ENCODE measurements around the gene DOHH.
"Not testable (repeated sequence)": the region's sequence is repeated elsewhere in the genome, so short reads cannot be mapped to it uniquely, and the experiment has no call there.

Gene DOHH

DNA sequence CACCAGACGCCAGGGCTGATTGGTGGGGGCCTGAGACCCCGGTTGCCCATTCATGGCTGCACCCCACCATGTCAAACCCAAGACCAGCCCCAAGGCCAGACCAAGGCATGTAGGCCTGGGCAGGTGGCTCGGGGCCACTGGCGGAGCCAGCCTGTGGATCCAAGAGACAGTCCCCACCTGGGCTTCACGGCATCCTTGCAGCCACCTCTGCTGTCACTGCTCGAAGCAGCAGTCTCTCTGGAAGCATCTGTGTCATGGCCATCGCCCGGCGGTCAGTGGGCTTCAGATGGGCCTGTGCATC lies 34.7 kb upstream of the DOHH start:
- TF ChIP-seq POU2F2 (IDR thresholded peaks at IDR 0.05; ENCODE audit: low read depth, low read length), result no peak
- TF ChIP-seq TAF1 (IDR thresholded peaks at IDR 0.05; ENCODE audit: low read depth, low read length), result no peak
- FAIRE-seq, result no peak

DNA sequence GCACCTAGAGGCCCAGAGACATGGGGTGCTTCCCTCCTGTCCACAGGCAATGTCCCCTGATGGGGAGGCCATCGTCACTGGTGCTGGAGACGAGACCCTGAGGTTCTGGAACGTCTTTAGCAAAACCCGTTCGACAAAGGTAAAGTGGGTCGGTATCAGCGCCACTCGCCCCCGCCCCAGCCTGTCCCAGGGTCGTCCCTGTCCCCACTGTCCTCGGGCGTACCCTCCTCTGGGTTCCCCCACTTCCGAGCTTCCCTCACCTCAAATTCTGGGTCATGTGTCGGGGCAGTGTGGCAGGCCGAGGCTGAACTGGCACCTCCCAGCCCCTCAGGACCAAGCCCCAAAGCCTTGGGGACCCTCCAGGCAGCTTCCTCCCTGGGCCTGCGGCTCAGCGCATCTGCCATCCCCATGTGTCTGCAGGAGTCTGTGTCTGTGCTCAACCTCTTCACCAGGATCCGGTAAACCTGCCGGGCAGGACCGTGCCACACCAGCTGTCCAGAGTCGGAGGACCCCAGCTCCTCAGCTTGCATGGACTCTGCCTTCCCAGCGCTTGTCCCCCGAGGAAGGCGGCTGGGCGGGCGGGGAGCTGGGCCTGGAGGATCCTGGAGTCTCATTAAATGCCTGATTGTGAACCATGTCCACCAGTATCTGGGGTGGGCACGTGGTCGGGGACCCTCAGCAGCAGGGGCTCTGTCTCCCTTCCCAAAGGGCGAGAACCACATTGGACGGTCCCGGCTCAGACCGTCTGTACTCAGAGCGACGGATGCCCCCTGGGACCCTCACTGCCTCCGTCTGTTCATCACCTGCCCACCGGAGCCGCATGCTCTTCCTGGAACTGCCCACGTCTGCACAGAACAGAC lies 34.1 kb upstream of the DOHH start:
- FAIRE-seq (no peak), DNase-seq (ENCODE audit: insufficient read length, low spot score) (no peak)
- TF ChIP-seq POU2F2 (IDR thresholded peaks at IDR 0.05; ENCODE audit: low read depth, low read length) (no peak), SPI1 (IDR thresholded peaks at IDR 0.05; ENCODE audit: low read depth, low read length) (no peak), TAF1 (IDR thresholded peaks at IDR 0.05; ENCODE audit: low read depth, low read length) (no peak), POLR2A (IDR thresholded peaks at IDR 0.05; ENCODE audit: low read depth, low read length) (no peak), POLR2AphosphoS5 (IDR thresholded peaks at IDR 0.05; ENCODE audit: low read depth, low read length) (no peak), PAX5 (IDR thresholded peaks at IDR 0.05; ENCODE audit: insufficient read depth, low read length, severe bottlenecking) (no peak)

More for the DNA sequence above, 34.7 kb upstream of the DOHH start:
- DNase-seq (ENCODE audit: insufficient read length, low spot score), result no peak

DNA sequence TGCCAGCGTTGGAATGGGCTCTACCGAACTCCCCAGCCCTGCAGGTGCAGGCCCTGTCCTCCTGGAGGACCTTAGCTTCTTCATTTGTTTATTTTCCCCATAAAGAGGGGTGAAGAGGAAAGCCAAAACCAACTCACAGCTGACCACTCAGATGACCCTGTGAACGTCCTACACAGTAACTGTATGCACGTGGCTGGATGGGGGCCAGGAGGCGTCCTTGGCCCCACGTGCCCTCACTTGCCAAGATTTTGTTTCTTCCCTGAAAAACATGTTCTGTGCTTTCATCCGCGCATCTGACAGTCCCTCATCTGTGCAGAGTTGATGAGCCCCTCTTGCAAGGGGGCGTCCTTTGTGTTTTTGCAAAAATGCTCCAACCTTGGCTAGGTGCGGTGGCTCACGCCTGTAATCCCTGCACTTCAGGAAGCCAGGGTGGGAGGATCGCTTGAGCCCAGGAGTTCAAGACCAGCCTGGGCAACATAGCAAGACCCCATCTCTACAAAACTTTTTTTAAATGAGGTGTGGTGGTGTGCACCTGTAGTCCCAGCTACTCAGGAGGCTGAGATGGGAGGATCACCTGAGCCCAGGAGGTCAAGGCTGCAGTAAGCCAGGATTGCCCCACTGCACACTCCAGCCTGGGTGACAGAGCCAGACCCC lies 33.2 kb upstream of the DOHH start:
- FAIRE-seq (no peak), DNase-seq (ENCODE audit: insufficient read length, low spot score) (no peak)

DNA sequence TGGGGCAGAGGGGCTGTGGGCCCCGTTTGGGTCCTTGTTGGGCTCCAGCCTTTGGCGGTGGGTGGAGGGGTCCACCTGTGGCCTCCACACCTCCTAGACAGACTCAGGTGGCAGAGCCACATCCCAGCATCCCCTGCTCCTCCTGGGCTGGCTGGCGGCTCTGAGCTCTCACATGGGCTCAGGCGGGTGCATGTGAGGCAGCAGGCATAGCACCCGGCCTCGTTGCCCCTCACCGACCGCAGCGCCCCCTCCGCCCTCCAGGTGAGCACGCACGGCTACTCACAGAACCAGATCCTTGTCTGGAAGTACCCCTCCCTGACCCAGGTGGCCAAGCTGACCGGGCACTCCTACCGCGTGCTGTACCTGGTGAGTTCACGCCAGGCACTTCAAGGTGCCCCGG lies 32.6 kb upstream of the DOHH start:
- FAIRE-seq (no peak), DNase-seq (ENCODE audit: insufficient read length, low spot score) (no peak)
- TF ChIP-seq TAF1 (IDR thresholded peaks at IDR 0.05; ENCODE audit: low read depth, low read length) (no peak), SPI1 (IDR thresholded peaks at IDR 0.05; ENCODE audit: low read depth, low read length) (no peak), POU2F2 (IDR thresholded peaks at IDR 0.05; ENCODE audit: low read depth, low read length) (no peak), POLR2AphosphoS5 (IDR thresholded peaks at IDR 0.05; ENCODE audit: low read depth, low read length) (no peak), PAX5 (IDR thresholded peaks at IDR 0.05; ENCODE audit: insufficient read depth, low read length, severe bottlenecking) (no peak), POLR2A (IDR thresholded peaks at IDR 0.05; ENCODE audit: low read depth, low read length) (no peak)

More for the DNA sequence above, 33.2 kb upstream of the DOHH start:
- TF ChIP-seq SPI1 (IDR thresholded peaks at IDR 0.05; ENCODE audit: low read depth, low read length) (no peak), PAX5 (IDR thresholded peaks at IDR 0.05; ENCODE audit: insufficient read depth, low read length, severe bottlenecking) (no peak), TAF1 (IDR thresholded peaks at IDR 0.05; ENCODE audit: low read depth, low read length) (no peak), POU2F2 (IDR thresholded peaks at IDR 0.05; ENCODE audit: low read depth, low read length) (no peak), POLR2AphosphoS5 (IDR thresholded peaks at IDR 0.05; ENCODE audit: low read depth, low read length) (no peak), POLR2A (IDR thresholded peaks at IDR 0.05; ENCODE audit: low read depth, low read length) (no peak)

DNA sequence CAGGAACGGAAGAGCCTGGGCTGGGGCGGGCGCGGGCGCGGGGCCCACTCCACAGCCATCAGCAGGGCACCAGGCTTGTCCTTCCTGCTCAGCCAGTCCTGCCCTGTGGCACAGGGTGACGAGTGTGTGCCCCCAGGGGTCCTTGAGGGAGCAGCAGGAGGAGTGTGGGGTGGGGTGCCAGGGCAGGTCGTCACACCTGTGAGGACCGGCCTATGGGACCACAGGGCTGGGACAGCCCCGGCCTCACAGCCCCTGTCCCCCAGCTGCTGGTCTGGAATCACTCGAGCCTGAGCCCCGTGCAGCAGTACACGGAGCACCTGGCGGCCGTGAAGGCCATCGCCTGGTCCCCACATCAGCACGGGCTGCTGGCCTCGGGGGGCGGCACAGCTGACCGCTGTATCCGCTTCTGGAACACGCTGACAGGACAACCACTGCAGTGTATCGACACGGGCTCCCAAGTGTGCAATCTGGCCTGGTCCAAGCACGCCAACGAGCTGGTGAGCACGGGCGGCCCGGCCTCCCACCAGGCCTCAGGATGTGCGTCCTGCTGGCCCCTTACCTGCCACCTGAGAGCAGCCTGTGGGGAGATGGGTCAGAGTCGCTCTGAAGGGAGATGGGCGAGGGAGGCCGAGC lies 31.8 kb upstream of the DOHH start:
- FAIRE-seq (no peak), DNase-seq (ENCODE audit: insufficient read length, low spot score) (no peak)
- TF ChIP-seq POLR2AphosphoS5 (IDR thresholded peaks at IDR 0.05; ENCODE audit: low read depth, low read length), result no peak
- no peak for TF ChIP-seq POU2F2 (IDR thresholded peaks at IDR 0.05; ENCODE audit: low read depth, low read length)
- no peak for TF ChIP-seq PAX5 (IDR thresholded peaks at IDR 0.05; ENCODE audit: insufficient read depth, low read length, severe bottlenecking)
- no peak for TF ChIP-seq SPI1 (IDR thresholded peaks at IDR 0.05; ENCODE audit: low read depth, low read length)

DNA sequence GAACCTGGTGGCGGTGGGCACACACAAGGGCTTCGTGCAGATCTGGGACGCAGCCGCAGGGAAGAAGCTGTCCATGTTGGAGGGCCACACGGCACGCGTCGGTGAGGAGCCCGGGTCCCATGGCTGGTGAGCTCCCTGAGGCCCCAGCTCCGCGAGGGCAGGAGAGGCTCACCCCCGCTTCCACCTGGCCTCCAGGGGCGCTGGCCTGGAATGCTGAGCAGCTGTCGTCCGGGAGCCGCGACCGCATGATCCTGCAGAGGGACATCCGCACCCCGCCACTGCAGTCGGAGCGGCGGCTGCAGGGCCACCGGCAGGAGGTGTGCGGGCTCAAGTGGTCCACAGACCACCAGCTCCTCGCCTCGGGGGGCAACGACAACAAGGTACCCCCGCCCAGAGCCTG lies 31.2 kb upstream of the DOHH start:
- TF ChIP-seq PAX5 (IDR thresholded peaks at IDR 0.05; ENCODE audit: insufficient read depth, low read length, severe bottlenecking) (no peak), POU2F2 (IDR thresholded peaks at IDR 0.05; ENCODE audit: low read depth, low read length) (no peak), TAF1 (IDR thresholded peaks at IDR 0.05; ENCODE audit: low read depth, low read length) (no peak), POLR2AphosphoS5 (IDR thresholded peaks at IDR 0.05; ENCODE audit: low read depth, low read length) (no peak), SPI1 (IDR thresholded peaks at IDR 0.05; ENCODE audit: low read depth, low read length) (no peak), POLR2A (IDR thresholded peaks at IDR 0.05; ENCODE audit: low read depth, low read length) (no peak)
- FAIRE-seq, result no peak
- no peak for DNase-seq (ENCODE audit: insufficient read length, low spot score)

DNA sequence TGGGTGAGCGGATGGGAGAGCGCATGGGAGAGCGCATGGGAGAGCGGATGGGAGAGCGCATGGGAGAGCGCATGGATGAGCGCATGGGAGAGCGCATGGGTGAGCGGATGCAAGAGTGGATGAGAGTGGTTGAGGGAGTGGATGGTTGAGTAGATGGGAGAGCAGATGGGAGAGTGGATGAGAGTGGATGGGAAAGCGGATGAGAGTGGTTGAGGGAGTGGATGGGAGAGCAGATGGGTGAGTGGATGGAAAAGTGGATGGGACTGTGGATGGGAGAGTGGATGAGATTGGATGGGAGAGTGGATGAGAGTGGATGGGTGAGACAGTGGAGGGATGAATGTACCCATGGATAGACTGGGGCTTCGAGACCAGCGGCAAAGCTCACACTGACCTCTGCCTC lies 29.9 kb upstream of the DOHH start:
- TF ChIP-seq TAF1 (IDR thresholded peaks at IDR 0.05; ENCODE audit: low read depth, low read length) (no peak), POLR2A (IDR thresholded peaks at IDR 0.05; ENCODE audit: low read depth, low read length) (no peak), PAX5 (IDR thresholded peaks at IDR 0.05; ENCODE audit: insufficient read depth, low read length, severe bottlenecking) (no peak), POU2F2 (IDR thresholded peaks at IDR 0.05; ENCODE audit: low read depth, low read length) (no peak), SPI1 (IDR thresholded peaks at IDR 0.05; ENCODE audit: low read depth, low read length) (no peak), POLR2AphosphoS5 (IDR thresholded peaks at IDR 0.05; ENCODE audit: low read depth, low read length) (no peak)
- no peak for FAIRE-seq

DNA sequence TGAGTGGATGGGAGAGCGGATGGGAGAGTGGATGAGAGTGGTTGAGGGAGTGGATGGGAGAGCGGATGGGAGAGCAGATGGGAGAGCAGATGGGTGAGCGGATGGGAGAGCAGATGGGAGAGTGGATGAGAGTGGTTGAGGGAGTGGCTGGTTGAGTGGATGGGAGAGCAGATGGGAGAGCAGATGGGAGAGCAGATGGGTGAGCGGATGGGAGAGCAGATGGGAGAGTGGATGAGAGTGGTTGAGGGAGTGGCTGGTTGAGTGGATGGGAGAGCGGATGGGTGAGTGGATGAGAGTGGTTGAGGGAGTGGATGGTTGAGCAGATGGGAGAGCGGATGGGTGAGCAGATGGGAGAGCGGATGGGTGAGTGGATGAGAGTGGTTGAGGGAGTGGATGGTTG lies 28.8 kb upstream of the DOHH start:
- FAIRE-seq; DNase-seq (ENCODE audit: insufficient read length, low spot score): not testable (repeated sequence)

More for the DNA sequence above, 29.9 kb upstream of the DOHH start:
- DNase-seq (ENCODE audit: insufficient read length, low spot score), result no peak

DNA sequence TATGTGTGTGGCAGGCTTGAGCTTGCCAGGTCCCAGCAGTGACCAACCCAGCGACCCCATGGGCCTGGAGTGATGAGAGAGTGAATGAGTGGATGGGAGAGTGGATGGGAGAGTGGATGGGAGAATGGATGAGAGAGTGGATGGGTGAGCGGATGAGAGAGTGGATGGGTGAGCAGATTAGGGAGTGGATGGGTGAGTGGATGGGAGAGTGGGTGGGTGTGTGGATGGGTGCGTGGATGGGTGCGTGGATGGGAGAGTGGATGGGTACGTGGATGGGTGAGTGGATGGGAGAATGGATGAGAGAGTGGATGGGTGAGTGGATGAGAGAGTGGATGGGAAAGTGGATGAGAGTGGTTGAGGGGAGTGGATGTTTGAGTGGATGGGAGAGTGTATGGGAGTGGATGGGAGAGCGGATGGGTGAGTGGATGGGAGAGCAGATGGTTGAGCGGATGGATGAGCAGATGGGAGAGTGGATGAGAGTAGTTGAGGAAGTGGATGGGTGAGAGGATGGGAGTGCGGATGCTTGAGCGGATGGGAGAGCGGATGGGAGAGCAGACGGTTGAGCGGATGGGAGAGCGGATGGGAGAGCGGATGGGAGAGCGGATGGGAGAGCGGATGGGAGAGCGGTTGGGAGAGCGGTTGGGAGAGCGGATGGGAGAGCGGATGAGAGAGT lies 28.2 kb upstream of the DOHH start:
- FAIRE-seq (no peak), DNase-seq (ENCODE audit: insufficient read length, low spot score) (no peak)
- no peak for TF ChIP-seq TAF1 (IDR thresholded peaks at IDR 0.05; ENCODE audit: low read depth, low read length)
- no peak for TF ChIP-seq POLR2A (IDR thresholded peaks at IDR 0.05; ENCODE audit: low read depth, low read length)
- TF ChIP-seq PAX5 (IDR thresholded peaks at IDR 0.05; ENCODE audit: insufficient read depth, low read length, severe bottlenecking), result no peak
- no peak for TF ChIP-seq SPI1 (IDR thresholded peaks at IDR 0.05; ENCODE audit: low read depth, low read length)
- TF ChIP-seq POLR2AphosphoS5 (IDR thresholded peaks at IDR 0.05; ENCODE audit: low read depth, low read length), result no peak
- TF ChIP-seq POU2F2 (IDR thresholded peaks at IDR 0.05; ENCODE audit: low read depth, low read length), result no peak
